HG02678 (cell line): ENCODE data around the gene SYCN.
"Not testable (repeated sequence)": the region's sequence is repeated elsewhere in the genome, so short reads cannot be mapped to it uniquely, and the experiment has no call there.

Experiments
- ATAC-seq: cut with Tn5 transposase; IDR thresholded peaks from one replicate; pipeline ENCODE4 v1.9.1; 2021; ENCODE audit warnings: mild to moderate bottlenecking, moderate library complexity; ENCODE audit not compliant: unreplicated experiment

The SYCN gene

DNA sequence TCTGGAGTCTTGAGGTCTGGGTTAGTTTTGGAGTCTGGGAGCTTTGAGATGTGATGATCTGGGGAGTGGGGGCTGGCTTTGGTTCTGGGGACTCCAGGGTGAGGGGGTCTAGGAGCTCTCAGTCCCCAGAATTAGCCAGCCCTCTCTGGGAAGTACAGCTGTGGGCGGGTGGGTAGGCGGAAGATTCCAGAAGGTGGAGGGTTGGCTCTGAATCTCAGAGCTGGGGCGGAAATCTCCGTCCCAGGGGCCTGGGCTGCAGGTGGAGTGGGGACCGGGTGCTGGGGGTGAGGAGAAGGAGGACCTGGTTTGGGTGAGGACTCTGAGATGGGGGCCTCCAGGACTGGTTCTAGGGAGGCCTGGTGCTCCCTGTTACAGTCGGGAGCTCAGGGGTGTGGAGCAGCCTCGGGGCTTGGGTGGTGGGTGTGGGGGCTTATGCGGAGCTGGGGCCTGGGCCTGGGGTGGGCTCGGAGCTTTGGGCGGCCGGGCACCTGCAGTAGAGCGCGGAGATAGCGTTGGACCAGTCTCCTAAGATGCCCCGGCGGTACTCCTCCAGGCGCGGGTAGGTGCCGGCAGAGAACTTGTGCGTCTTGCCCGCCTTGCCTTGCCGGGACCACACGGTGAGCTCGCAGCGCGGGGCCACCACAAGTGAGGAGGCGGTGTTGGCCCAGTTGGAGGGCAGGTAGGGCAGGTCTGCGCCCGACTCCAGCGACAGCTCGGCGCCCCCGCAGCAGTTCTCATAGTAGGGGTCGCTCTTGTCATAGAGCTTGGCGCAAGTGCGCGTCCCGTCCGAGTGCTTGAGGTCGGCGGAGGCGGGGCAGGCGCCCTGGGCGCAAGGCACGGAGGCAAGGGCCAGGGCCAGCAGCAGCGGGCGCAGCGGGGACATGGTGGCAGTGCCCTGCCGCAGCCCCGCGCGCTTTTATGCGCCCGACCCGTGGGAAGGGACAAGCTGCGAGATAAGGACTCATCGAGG lies at the start of gene SYCN:
TSS of gene SYCN (minus strand) at position 892 of the 970 bp plus-strand sequence. CDS start at position 883, 9 bp downstream.
- ATAC-seq, result no peak

- no peak for ATAC-seq
Measured at GRCh38 chr19:39253374-39254149, 49.5 kb upstream of the SYCN start.

DNA sequence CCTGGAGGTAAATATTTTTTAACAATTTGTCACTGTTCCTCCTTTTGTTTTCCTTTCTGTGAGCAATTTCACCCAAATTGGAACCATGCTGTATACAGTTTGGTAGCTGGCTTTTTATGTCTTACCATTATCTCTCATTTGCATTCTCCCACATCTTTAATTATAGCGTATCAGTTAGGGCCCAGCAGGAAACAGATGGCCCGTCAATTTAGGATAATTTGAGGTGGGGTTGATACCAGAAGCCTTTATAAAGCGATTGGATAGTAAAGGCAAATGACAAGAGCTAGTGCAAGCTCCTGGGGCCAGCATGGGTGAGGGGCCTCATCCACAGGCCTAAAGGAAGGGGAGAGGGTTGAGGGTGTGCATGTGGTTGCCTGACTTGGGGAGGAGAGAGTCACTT lies 48.4 kb upstream of the SYCN start:
- ATAC-seq, result no peak

DNA sequence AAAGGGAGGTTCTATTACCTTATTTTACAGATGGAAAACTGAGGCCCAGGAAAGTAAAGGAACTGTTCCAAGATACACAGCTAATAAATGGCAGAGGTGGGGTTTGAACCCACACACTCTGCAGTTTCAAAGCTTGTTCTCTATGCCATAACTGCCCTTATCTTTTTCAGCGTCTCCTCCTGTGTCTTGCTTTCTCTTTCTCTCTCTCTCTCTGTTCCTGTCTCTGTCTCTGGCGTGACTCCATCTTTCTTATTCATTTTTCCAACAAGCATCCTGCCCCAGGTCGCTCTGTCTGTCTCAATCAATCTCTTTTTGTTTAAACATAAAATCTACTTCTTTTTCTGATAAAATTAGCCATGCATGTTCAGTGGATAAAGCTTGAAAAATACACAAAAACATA lies 47.8 kb upstream of the SYCN start:
- ATAC-seq, result no peak

- ATAC-seq, result no peak
Measured at GRCh38 chr19:39251081-39251480, 47.0 kb upstream of the SYCN start.

GRCh38 chr19:39248806-39249205 lies 44.7 kb upstream of the SYCN start, which contains the start of gene IFNL4:
Gene IFNL4, minus strand, starts transcription at chr19:39248856.
- no peak for ATAC-seq

DNA sequence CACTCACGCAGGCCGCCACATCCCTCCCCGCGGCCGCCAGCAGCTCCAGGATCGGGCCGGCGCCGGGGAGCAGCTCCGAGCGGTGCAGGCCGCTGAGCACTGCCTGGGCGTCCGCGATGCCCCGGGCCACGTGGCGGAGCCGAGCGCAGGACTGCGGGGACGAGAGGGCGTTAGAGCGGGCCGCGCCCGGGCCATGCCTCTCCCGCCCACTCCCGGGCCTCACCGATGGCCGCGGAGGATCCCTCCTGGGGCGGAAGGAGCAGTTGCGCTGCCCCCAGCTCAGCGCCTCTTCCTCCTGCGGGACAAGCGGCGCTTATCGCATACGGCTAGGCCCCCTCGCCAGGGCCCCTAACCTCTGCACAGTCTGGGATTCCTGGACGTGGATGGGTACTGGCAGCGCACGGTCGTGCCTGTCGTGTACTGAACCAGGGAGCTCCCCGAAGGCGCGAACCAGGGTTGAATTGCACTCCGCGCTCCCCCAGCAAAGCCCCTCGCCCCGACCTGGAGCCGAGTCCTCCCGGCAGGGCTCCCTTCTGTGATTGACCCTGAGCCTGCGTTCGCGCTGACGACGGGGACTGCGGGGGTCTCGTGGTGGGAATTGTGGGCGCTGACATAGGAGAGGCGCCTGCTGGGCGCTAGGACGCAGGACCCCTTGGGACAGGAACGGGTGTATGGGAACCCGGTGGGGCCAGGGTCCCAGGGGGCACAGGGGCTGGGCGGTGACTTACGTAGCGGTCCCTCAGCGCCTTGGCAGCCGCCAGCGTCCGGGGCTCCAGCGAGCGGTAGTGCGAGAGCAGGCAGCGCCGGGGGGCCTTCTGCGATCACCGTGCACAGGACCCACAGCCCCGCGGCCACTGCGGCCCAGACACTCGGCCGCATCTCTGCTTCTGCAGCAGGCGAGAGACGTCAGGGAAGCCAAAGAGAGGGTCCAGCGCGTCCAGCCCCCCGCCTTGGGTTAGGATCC lies 43.9 kb upstream of the SYCN start:
- ATAC-seq, result no peak

GRCh38 chr19:39246951-39247669 lies 43.0 kb upstream of the SYCN start:
- no peak for ATAC-seq

GRCh38 chr19:39245166-39245565 lies 41.1 kb upstream of the SYCN start:
- not testable (repeated sequence) for ATAC-seq

GRCh38 chr19:39244410-39245100 lies 40.5 kb upstream of the SYCN start, which contains the start of gene IFNL3:
Gene IFNL3, minus strand, starts transcription at chr19:39245006. Its CDS starts 39 bp downstream, at chr19:39244967.
- ATAC-seq, result not testable (repeated sequence)

DNA sequence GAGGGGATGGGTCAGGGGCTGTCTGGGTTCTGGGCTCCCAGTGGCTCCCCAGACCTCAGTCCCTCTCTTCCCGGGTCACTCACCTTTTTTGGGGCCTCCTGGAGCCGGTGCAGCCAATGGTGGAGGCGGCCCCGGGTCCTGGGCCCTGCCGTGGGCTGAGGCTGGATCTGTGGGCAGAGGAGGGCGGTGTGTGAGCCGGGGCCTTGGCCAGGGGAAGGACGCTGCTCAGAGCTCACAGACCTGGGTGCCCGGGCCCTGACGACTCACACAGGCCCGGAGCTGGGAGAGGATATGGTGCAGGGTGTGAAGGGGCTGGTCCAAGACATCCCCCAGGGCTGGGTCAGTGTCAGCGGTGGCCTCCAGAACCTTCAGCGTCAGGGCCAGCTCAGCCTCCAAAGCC lies 39.7 kb upstream of the SYCN start:
- ATAC-seq, result not testable (repeated sequence)

DNA sequence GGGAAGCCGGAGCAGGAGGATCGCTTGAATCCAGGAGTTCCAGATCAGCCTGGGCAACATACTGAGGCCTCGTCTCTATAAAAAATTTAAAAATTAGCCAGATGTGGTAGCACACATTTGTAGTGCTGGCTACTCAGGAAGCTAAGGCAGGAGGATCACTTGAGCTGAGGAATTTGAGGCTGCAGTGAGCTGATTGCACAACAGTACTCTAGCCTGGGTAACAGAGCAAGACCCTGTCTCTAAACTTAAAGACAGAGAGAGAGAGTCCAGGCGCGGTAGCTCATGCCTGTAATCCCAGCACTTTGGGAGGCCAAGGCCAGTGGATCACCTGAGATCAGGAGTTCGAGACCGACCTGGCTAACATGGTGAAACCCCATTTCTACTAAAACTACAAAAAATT lies 36.4 kb upstream of the SYCN start:
- no peak for ATAC-seq

GRCh38 chr19:39238944-39239343 lies 34.9 kb upstream of the SYCN start:
- ATAC-seq, result no peak

DNA sequence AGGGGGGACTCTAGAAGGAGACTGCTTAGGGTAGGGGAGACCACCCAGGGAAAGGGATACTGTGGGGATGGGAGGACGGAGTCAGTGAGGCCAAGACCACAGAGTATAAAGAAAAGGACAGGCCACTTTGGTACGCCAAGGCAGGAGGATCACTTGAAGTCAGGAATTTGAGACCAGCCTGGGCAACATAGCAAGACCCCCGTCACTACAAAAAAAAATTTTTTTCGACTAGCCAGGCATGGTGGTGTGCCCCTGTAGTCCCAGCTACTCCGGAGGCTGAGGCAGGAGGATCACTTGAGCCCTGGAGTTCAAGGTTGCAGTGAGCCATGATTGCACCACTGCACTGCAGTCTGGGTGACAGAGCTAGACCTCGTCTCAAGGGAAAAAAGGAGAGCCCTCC lies 34.1 kb upstream of the SYCN start:
- ATAC-seq, result no peak

GRCh38 chr19:39237200-39238184 lies 33.4 kb upstream of the SYCN start:
- ATAC-seq, result no peak

DNA sequence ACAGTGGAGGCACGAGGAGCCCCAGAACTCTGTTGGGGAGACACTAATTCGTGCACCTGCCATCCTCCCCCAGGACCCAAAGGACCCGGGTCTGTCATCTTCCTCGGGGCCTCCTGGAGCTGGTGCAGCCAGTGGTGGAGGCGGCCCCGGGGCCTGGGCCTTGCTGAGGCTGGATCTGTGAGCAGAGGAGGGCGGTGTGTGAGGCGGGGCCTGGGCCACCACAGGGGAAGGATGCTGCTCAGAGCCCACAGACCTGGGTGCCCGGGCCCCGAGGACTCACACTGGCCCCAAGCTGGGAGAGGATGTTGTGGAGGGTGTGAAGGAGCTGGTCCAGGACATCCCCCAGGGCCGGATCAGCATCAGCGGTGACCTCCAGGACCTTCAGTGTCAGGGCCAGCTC lies 32.5 kb upstream of the SYCN start:
- no peak for ATAC-seq

- no peak for ATAC-seq
Measured at GRCh38 chr19:39232708-39233107, 28.6 kb upstream of the SYCN start.
